IPS-15b (cell line): ENCODE measurements around the gene RUBCNL.
A peak's percentile ranks its signal among the peaks of the same experiment; 100 is the strongest.
"Not testable (repeated sequence)": the region's sequence is repeated elsewhere in the genome, so short reads cannot be mapped to it uniquely, and the experiment has no call there.

ENCODE experiments used
- H3K27me3 ChIP-seq: one replicate; pipeline ENCODE4 v1.6.1; 2013; ENCODE audit warnings: low read length; ENCODE audit not compliant: control insufficient read depth, insufficient read depth
- H3K36me3 ChIP-seq: one replicate; pipeline ENCODE4 v1.6.1; 2013; ENCODE audit warnings: low read length; ENCODE audit not compliant: control insufficient read depth, insufficient read depth
- H3K4me1 ChIP-seq: one replicate; pipeline ENCODE4 v1.6.1; 2013; ENCODE audit warnings: mild to moderate bottlenecking, low read length; ENCODE audit not compliant: control insufficient read depth, insufficient read depth
- H3K4me3 ChIP-seq: one replicate; pipeline ENCODE4 v1.5.1; 2013; ENCODE audit warnings: low read depth, low read length
- H3K9ac ChIP-seq: one replicate; pipeline ENCODE4 v1.6.1; 2013; ENCODE audit warnings: low read depth, mild to moderate bottlenecking, low read length
- H3K9me3 ChIP-seq: one replicate; pipeline ENCODE4 v1.6.1; 2013; ENCODE audit warnings: mild to moderate bottlenecking, low read length; ENCODE audit not compliant: control insufficient read depth, insufficient read depth

The RUBCNL gene

GRCh38 chr13:46387064-46387851 lies at the start of gene RUBCNL:
Gene RUBCNL (minus strand): TSS chr13:46387252. CDS start chr13:46372475, 14,777 bp downstream.
- Histone ChIP-seq H3K36me3 (no peaks in the 10 kb centered on the region), H3K9ac (peak within 1 kb of the TSS; percentile 54), H3K9me3 (no peaks in the 10 kb centered on the region), H3K27me3 (peaks cover 46% of the 10 kb centered on the region), H3K4me1 (peaks cover 2% of the 10 kb centered on the region), H3K4me3 (peak within 1 kb of the TSS; percentile 85)

GRCh38 chr13:46429558-46429957 lies 42.5 kb upstream of the RUBCNL start:
- H3K4me3 ChIP-seq, H3K9me3 ChIP-seq, H3K36me3 ChIP-seq, H3K4me1 ChIP-seq, H3K27me3 ChIP-seq, H3K9ac ChIP-seq: not testable (repeated sequence)

GRCh38 chr13:46405457-46405856 lies 18.4 kb upstream of the RUBCNL start:
- Histone ChIP-seq H3K27me3 (no peaks in the 10 kb centered on the region), H3K36me3 (no peaks in the 10 kb centered on the region), H3K9me3 (peaks cover 10% of the 10 kb centered on the region), H3K4me3 (no peak overlapping the region), H3K9ac (no peak overlapping the region), H3K4me1 (no peaks in the 10 kb centered on the region)

- H3K36me3 ChIP-seq, result no peaks in the 10 kb centered on the region
- H3K4me1 ChIP-seq, result no peaks in the 10 kb centered on the region
- H3K9ac ChIP-seq, result no peak overlapping the region
- H3K4me3 ChIP-seq, result no peak overlapping the region
- peaks cover 10% of the 10 kb centered on the region for H3K9me3 ChIP-seq
- H3K27me3 ChIP-seq, result no peaks in the 10 kb centered on the region
Observed at GRCh38 chr13:46404733-46405100, 17.7 kb upstream of the RUBCNL start.

- Histone ChIP-seq H3K4me3 (no peak overlapping the region), H3K36me3 (no peaks in the 10 kb centered on the region), H3K4me1 (no peaks in the 10 kb centered on the region), H3K27me3 (no peaks in the 10 kb centered on the region), H3K9me3 (peaks cover 10% of the 10 kb centered on the region), H3K9ac (no peak overlapping the region)
Observed at GRCh38 chr13:46403851-46404732, 17.0 kb upstream of the RUBCNL start.

- no peak overlapping the region for H3K9ac ChIP-seq
- H3K9me3 ChIP-seq, result peaks cover 10% of the 10 kb centered on the region
- H3K4me3 ChIP-seq, result no peak overlapping the region
- H3K4me1 ChIP-seq, result no peaks in the 10 kb centered on the region
- H3K27me3 ChIP-seq, result no peaks in the 10 kb centered on the region
- no peaks in the 10 kb centered on the region for H3K36me3 ChIP-seq
Observed at GRCh38 chr13:46402178-46402577, 15.1 kb upstream of the RUBCNL start.

- no peaks in the 10 kb centered on the region for H3K27me3 ChIP-seq
- H3K36me3 ChIP-seq, result no peaks in the 10 kb centered on the region
- no peak overlapping the region for H3K4me3 ChIP-seq
- peaks cover 10% of the 10 kb centered on the region for H3K9me3 ChIP-seq
- no peaks in the 10 kb centered on the region for H3K4me1 ChIP-seq
- H3K9ac ChIP-seq, result no peak overlapping the region
Observed at GRCh38 chr13:46401432-46401831, 14.4 kb upstream of the RUBCNL start.

- H3K4me3 ChIP-seq, result no peak overlapping the region
- H3K27me3 ChIP-seq, result no peaks in the 10 kb centered on the region
- no peaks in the 10 kb centered on the region for H3K9me3 ChIP-seq
- H3K4me1 ChIP-seq, result no peaks in the 10 kb centered on the region
- no peak overlapping the region for H3K9ac ChIP-seq
- no peaks in the 10 kb centered on the region for H3K36me3 ChIP-seq
Observed at GRCh38 chr13:46396341-46396740, 9.3 kb upstream of the RUBCNL start.

GRCh38 chr13:46392967-46393366 lies 5.9 kb upstream of the RUBCNL start:
- Histone ChIP-seq H3K9ac (no peak overlapping the region), H3K4me1 (no peaks in the 10 kb centered on the region), H3K36me3 (no peaks in the 10 kb centered on the region), H3K27me3 (peaks cover 19% of the 10 kb centered on the region), H3K9me3 (no peaks in the 10 kb centered on the region), H3K4me3 (no peak overlapping the region)

- H3K4me1 ChIP-seq, result peaks cover 2% of the 10 kb centered on the region
- peaks cover 43% of the 10 kb centered on the region for H3K27me3 ChIP-seq
Observed at GRCh38 chr13:46389457-46390451, 2.7 kb upstream of the RUBCNL start.

GRCh38 chr13:46388846-46389245 lies 1.8 kb upstream of the RUBCNL start:
- no peak overlapping the region for H3K4me3 ChIP-seq
- H3K36me3 ChIP-seq, result no peaks in the 10 kb centered on the region
- H3K27me3 ChIP-seq, result peaks cover 46% of the 10 kb centered on the region
- H3K9me3 ChIP-seq, result no peaks in the 10 kb centered on the region
- peaks cover 2% of the 10 kb centered on the region for H3K4me1 ChIP-seq
- H3K9ac ChIP-seq, result no peak overlapping the region

More at GRCh38 chr13:46389457-46390451, 2.7 kb upstream of the RUBCNL start:
- Histone ChIP-seq H3K9ac (no peak overlapping the region), H3K4me3 (no peak overlapping the region), H3K9me3 (no peaks in the 10 kb centered on the region), H3K36me3 (no peaks in the 10 kb centered on the region)
